Stimulated activated CD4-positive, alpha-beta T cell treated with anti-CD3 and anti-CD28 coated beads, Interleukin-15, amount 100 ng/mL, for 48 hours (primary cell): ENCODE results near the gene NOX4.
"Not testable (repeated sequence)": the region's sequence is repeated elsewhere in the genome, so short reads cannot be mapped to it uniquely, and the experiment has no call there.

Source experiments
- DNase-seq, 2 donors: peaks; one replicate each; pipeline ENCODE4 v3.0.0-alpha.2; 2020; ENCODE audit warnings: low read depth in 2 of 2

The NOX4 gene

DNA sequence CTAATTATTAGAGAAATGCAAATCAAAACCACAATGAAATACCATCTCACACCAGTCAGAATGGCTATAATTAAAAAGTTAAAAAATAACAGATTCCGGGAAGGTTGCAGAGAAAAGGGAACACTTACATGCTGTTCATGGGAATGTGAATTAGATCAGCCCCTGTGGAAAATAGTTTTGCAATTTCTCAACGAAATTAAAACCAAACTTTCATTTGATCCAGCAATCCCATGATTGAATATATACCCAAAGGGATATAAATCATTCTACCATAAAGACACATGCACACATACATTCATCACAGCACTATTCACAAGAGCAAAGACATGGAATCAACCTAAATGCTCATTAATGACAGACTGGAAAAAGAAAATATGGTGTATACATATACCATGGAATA is 32.5 kb downstream of the NOX4 start:
- DNase-seq: no peak

DNA sequence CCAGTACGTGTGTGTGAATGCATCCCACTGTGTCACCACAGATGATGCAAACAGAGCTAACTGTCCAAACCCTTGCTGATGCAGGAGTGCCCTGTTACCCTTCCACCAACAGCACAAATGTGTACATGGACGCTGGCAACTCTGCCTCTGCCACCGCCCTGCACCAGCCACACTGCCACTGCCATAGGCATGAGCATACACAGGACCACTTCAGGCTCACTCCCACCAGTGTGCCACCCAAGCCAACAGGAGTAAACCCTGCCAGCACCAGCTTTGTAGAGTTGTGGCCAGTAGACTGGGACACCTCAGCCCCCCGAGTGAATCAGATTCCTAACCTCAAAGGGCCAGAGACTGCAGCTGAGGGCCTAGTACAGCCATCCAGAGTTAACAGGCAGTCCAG is 34.0 kb downstream of the NOX4 start:
- DNase-seq: no peak

DNA sequence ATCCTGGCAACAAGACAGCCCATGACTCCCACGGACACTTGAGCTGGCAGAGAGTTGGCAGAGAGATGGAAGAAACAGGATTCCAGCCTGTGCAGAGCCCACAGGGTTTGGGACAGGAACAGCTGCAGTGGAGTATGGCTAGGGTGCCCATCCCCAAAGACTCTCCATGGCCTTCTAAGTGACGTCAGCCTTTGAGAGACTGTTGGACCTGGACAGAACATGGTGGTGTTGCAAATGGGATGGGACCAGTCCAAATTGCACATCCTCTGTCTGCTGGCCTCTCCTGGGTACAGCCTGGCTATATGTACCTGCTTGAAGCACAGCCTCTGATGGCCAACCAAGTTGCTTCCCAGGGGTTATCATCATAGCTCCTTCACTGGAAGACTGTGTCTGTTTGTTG is 34.5 kb downstream of the NOX4 start:
- DNase-seq: no peak

DNA sequence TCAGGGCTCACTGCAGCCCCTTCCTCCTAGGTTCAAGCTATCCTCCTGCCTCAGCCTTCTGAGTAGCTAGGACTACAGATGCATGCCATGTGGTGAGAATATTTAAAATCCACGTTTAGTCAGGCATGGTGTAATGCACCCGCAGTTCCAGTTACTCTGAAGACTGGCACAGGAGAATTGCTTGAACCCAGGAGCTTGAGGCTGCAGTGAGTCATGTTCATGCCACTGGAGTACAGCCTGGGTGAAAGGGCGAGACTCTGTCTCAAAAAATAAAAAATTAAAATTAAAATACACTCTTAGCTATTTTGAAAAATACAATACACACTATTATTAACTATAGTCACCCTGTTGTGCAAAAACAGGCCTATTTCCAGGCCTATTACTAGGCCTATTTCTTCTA is 38.4 kb downstream of the NOX4 start:
- no peak for DNase-seq

DNA sequence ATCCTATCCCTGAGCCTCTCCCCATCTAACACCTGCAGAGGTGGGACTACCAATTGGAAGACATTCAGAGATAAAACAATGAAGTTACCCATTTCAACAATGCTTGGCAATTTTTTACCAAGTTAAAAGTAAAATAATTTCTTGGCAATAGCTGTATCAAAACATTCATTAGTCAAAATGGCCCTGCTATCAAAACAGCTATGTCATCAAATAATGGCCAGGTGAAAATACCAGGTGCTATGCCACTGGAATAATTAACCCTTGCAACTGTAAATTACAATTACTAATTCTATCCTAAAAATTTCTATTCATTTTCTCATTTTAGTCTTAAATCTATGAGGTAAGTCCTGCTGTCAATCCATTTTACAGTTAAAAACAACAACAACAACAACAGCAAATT is 43.3 kb downstream of the NOX4 start:
- no peak for DNase-seq

DNA sequence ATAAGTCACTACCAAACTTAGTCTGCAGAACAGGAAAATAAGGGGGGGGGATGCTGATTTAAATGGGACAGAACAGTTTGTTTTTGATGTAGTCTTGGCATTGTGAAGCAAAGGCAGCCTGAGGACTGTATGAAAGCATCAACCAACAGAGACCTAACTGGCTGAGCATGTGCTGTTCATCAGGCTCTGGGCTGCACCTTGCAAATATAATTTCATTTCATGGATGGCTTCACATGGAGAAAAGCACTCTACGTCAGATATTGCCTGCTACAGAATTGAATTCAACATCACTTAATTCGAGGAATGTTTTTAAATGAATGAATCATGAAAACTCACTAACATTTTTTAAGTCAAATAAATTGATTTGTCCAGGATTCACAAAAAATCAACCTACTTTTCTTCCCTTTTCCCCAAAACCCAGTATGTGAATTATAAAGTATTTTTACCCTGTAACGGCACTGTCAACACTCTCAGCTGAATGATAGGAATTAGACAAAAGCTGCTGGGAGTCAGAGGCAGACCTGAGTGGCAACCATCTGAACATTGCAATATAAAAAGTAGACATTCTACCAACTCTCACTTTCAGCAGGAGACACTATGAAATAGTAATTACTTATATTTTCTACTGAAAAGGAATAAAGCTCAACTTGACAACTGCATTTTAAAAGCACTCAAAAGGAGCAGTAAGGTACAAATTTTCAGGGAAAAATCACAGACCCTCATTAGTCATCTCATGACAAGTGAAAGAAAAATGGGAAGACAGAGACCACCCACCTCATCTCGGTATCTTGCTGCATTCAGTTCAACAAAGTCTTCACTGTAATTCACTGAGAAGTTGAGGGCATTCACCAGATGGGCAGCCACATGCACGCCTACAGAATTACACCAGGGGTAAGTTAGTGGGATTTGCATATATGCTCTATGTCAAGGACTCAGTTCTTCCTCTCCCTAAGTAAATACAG is 47.5 kb downstream of the NOX4 start:
- no peak for DNase-seq

DNA sequence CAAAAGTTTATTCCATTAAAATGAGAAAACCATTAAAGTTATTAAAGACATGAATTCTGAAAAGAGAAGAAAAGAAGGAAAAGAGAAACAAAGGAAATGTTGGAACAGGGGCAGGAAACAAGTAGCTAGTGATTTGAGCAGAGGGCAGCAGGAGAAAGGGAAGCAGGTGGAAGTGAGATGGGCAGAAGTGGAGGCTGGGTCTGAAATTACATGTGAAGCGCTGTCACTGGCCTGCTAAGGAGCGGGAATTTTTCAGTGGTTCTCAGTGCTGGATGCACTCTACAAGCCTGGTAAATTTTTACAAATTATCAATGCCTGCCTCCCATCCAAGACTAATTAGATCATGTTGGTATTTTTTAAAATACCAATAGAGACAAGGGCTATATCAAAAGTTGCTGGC is 48.4 kb downstream of the NOX4 start:
- no peak for DNase-seq

DNA sequence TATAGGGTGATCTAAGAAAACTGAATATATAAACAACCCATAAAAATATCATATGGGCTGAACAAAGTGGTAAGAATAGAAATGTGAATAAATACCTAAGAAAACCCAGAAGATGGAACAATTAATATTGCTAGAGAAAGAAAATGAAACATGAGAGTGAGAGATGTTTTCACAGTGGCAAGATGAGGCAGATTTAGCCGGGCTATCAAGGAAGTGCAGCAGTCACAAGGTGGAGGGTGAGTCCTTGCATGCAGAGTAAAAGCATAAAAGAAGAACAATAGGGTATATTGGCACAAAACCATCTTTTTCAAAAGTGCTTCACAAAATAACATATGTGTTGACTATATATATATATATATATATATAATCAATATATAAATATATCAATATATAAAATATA is 49.6 kb downstream of the NOX4 start:
- no peak for DNase-seq

DNA sequence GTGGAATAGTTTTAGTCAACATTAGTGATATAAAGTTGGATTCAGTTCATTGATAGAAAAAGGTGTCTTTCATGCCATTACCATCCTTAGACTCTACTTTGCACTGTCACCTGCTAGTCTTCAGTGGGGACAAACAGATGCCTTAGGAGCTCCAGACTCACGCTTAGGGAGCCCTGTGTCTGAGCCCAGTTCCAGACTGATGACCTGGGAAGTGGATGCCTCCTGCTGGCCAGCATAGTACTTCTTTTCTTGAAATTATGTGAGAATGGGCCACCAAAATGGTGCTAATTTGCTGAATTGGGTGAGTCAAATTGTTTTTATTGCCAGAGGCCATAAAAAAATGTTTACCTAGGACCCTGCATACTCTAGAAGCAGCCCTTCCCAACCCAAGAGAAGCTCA is 53.9 kb downstream of the NOX4 start:
- no peak for DNase-seq

DNA sequence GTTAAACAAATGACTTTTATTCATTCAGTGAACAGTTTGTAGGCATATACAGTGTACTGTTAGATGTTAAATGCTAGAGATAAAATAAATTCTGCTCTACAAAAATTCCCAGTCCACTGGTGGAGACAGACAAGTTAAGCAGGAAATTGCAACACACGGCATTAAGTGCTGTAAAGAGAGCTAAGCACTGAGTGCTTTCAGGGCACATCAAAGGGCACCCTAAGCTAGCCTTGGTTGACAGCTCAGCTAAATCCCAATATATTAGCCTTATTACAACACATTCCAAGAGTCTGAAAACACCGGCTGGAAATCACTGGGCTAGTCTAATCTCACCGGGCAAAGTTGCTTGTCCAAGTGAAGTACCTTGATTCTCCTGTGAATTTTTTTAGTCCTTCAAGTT is 55.1 kb downstream of the NOX4 start:
- no peak for DNase-seq

DNA sequence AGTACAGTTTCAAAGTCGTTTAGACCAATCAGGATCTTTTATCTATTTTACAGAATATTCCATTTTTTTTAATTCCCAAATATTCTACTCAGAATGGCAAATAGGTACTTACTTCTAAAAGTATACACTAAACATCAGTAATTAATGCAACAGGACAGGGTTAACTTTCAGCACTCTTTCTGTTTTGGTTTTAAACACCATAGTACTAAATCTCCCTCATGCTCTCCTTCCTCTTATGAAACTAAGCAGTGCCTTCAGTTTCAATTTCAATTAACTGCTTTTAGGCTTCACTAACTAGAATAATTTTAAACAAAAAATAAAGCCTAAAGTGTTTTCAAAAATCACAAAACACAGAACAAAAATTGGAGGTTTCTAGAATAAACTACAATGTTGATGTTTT is 57.9 kb downstream of the NOX4 start:
- no peak for DNase-seq

DNA sequence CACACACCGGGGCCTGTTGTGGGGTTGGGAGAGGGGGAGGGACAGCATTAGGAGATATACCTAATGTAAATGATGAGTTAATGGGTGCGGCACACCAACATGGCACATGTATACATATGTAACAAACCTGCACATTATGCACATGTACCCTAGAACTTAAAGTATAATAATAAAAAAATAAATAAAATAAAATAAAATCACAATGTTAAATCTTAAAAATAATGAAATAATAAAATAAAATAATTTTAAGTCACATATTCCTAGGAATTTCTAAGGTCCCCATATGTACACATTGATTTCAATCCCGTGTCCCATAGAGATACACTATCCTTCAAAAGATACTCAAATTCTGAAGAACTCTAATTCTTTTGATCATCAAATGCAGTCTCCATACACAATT is 59.0 kb downstream of the NOX4 start:
- not testable (repeated sequence) for DNase-seq

DNA sequence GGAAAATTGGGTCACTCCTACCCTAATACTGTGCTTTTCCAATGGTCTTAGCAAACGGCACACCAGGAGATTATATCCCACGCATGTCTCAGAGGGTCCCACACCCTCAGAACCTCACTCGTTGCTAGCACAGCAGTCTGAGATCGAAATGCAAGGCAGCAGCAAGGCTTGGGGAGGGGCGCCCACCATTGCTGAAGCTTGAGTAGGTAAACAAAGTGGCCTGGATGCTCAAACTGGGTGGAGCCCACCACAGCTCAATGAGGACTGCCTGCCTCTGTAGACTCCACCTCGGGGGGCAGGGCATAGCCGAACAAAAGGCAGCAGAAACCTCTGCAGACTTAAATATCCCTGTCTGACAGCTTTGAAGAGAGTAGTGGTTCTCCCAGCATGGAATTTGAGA is 64.7 kb downstream of the NOX4 start:
- not testable (repeated sequence) for DNase-seq

DNA sequence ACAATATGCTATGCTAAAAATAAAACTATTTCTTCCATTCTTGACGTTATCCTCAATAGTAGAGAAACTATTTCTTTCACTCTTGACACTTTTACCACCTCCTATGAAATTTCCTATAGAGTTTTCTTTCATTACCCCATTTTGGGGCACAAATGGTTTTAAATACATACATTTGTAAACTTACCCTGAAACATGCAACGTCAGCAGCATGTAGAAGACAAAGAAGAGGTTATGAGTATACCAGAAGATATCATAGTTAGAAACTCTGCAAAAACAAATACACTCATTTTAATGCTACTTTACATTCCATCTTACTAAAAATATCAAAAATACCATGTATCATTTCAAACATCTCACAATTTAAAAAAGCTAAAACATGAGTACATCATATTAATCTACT is 69.5 kb downstream of the NOX4 start:
- DNase-seq: no peak

DNA sequence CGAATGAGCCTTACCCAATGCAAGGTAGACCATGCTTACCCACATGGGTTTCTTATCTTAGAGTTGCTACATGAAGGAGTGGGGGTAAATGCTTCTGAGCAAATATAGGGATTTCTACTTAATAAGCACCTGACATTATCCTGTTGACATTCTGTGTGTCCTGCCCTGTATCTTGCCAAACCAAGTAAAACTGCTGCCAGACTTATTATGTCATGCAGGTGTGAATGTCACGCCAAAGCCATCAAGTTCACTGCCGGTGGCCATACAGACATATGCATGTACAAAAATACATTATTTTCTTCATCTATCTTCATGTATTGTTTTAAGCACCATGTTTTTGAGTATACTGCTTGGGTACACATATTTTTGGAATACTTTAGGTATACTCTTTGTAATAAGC is 70.2 kb downstream of the NOX4 start:
- DNase-seq: no peak

DNA sequence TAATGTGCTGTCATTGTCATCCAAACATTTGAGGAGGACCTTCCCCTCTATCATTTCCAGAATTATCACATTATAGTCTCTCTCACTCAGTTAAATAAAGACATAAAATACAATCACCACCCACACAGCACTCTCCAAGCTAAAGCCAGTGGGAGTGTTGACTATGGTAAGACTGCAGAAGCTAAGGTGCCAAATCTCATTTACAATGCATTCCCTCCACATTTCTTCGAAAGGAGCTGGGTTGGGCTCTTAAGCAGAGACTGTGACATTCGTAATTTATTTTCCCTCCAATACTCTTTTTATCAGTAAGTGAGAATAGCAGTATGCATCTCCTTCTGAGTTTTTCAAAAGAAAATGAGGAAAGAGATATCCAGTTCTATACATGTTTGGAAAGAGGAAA is 74.2 kb downstream of the NOX4 start:
- DNase-seq: no peak

DNA sequence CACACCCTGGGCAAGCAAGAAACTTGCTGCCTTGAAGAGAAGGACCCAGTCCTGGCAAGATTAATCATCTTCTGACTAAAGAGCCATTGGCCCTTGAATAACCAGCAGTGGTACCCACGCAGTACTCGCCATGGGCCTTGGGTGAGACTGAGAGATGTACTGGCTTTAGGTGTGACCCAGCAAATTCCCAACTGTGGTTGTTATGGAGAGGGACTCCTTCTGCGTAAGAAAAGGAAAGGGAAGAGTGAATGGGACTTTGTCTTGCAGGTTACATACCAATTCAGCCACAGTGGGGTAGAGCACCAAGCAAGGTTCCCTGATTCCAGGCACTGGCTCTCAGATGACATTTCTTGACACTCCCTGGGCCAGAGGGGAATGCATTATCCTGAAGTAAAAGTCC is 80.1 kb downstream of the NOX4 start:
- DNase-seq: not testable (repeated sequence)

DNA sequence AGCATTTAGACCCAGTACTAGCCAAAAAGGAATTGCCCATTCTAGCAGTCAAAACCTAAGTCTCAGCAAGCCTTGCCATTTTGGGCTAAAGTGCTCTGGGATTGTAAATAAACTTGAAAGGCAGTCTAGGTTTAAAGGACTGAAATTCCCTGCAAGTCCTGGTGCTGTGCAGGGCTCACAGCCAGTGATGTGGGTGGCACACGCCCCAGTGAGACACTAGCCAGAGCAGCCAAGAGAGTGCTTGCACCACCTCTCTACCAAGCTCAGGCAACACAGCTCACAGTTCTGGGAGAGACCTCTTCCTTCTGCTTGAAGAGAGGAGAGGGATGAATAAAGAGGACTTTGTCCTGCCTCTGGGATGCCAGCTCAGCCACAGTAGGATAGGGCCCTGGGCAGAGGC is 80.5 kb downstream of the NOX4 start:
- DNase-seq: not testable (repeated sequence)

DNA sequence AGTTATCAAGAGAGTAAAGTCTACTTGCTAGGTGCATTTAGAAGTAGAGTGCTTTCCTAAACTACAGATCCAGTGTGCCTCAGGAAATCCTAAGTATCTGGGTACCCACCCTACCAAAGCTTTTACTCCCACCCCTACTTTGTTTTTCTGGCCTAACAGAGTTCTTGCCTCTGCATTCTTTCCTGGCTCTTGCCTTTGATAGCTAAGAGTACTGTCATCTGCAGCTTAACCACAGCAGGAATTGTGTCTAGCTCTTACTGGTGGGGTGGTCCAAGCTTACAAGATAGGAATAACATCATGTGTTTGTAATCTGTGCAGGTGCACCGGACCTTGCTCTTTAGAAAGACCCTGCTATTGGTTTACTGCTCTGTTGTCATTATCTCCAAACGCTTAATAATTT is 82.7 kb downstream of the NOX4 start:
- not testable (repeated sequence) for DNase-seq

DNA sequence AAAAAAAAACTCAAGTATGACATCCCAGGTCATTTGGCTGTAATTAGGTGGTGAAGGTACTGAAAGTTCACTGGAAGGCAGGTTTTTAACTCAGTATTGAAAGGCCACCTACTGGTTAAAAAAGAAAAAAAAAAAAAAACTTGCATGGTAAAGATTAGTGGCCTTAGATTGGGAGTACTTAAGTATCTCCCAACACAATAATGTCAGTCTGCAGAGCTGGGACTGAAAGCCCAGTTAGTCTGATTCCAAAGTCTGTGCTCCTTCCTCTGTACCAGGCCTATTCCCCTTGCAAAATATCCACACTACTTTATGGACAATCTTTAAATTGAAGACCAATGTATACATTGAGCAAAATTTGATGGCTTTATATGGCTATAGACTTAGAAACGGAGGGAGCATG is 85.5 kb downstream of the NOX4 start:
- no peak for DNase-seq

DNA sequence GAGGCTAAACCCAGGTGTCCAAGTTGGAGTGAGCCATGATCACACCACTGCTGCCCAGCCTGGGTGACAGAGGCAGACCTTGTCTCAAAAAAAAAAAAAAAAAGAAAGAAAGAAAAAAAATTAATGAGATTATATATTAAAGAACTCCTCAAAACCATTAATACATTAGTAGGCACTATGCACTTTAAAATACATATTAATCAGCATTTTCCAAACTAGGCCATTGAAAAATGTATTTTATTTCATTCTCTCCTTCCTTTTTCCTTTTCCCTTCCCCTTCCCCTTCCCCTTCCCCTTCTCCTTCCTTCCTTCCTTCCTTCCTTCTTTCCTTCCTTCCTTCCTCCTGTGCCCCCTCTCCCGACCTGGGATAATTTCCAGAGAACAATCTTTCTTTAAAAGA is 99.5 kb downstream of the NOX4 start:
- not testable (repeated sequence) for DNase-seq

DNA sequence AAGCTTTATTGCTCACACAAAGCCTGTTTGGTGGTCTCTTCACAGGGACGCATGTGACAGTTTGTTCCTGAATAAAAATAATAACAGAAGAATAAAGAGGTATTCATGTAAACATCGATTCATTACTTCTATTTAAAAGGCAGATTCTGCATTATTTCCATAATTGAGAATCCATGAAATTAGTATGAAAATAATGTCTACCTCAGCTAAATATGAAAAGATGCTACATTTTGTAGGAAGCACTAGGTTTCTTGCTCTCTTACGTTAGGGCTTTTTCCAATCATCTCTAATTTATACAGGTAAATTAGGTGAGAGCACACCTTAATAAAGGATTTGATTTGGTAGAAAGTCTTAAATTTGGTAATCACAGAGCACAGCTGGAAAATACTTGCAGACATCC is 103.7 kb downstream of the NOX4 start:
- DNase-seq: not testable (repeated sequence)

DNA sequence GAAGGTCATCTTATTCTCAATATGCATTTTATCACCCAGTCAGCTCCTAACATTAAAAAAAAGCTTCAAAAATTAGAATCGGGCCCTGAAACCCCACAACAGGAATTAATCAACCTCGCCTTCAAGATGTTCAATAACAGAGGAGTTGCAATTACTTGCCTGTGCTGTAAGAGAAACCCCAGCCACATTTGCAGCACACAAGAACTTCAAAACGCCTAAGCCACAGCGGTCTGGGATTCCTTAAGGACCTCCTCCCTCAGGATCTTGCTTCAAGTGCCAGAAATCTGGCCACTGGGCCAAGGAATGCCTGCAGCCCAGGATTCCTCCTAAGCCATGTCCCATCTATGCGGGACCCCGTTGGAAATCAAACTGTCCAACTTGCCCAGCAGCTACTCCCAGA is 108.2 kb downstream of the NOX4 start:
- DNase-seq: not testable (repeated sequence)

DNA sequence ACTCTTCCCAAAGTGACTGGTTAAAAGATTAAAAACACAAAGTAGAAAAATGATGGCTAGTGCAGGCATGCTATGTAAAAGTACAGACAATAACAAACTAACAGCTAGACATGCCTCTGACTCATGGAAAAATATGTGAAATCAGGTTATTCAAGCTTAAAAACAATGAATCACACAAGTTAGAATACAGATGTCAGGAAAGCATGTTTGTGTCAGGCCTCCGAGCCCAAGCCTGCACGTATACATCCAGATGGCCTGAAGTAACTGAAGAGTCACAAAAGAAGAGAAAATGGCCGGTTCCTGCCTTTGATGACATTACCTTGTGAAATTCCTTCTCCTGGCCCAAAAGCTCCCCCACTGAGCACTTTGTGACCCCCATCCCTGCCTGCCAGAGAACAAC is 110.1 kb downstream of the NOX4 start:
- DNase-seq: no peak
